A172 (cell line): ENCODE measurements around the gene ATP8A1. TPM values are rescaled to one million over a fixed set of nuclear protein-coding genes. Genes with fewer than 3 reads are reported as not detected.

ENCODE experiments used
- DNase-seq: peaks from one replicate; pipeline ENCODE4 v3.0.0-alpha.2; 2015; ENCODE audit warnings: low spot score
- total RNA-seq: library from RNA; depleted of rRNA; stranded (reverse); fragments of >200 nt; shearing (Covaris generic); gene quantifications from 2 replicates; pipeline ENCODE4 v1.2.3, GENCODE V29; 2014

Gene ATP8A1
- total RNA-seq, 1 experiment from 2014 or later = not detected

DNA sequence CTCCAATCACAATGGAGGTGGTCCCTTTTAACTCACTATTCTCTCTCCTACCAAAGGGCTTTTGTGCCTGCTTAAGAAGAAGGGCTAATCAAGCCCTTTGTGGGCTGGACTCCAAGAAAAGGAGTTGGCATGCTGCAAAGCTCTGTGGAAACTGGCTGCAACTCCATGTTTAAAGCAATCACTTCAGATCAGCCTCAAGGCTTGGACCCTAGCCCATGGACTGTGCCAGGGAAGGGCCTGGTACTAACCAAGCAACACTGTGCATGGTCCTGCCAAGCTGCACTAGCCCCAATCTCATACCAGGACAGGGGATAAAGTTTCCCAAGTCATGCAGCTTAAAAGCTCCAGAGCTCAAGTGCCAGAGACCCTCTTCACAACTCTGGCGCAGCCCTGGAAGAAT is 86.7 kb downstream of the ATP8A1 start:
- DNase-seq = no peak

- peak; percentile 55 for DNase-seq
Observed at GRCh38 chr4:42568610-42569207, 88.2 kb downstream of the ATP8A1 start.

DNA sequence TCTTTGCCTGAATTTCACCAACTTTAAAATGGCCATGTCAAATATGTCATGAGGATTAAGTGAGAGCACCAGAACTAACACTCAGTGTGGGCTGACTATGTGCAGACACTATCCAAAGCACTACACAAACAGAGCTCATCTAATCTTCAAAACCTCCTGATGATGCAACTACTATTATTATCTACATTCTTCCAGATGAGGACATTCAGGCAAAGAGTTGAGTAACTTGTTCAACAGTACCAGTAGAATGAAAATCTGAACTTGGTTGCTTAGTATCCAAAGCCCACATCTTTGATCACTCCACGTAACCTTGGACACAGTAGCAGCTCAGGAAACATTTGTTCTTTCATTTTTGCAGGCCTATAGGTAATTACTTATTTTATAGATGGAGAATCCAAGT is 90.1 kb downstream of the ATP8A1 start:
- no peak for DNase-seq

DNA sequence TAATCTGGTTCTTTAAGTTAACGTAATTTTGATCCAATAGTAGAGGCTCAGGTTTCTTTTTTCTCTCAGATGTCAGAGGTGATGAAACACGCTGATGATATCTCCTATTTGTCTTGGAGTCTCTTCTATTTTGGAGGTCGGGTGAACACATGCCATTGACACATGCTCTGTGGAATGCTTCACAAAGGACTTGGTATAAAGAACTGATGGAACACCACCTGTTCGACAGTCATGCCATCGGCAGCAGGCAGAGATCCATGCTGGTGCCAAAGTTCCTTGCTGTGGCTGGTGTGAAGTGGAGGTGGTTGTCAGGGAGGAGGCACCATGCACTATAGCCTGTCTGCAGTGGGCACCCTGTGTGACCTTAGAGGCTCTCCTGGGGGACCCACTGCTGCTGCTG is 94.9 kb downstream of the ATP8A1 start:
- DNase-seq = no peak

DNA sequence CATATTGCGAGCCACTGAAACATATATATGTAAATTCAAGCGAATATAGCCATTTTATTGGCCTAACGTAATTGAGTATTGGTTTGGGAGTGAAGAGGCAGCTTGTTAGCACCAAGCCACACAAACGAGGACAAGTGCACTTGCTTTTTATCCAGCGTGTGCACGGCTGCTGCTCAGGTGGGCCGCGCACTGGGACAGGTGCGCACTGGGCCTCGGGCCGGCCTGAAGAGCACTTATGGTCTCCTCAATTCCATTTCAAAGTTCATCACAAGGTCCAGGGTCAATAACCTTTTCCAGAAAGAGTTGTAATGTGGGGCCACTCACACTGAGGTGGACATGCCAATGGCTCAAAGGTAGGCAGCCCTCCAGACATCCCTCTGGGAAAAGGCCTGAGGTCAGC is 95.9 kb downstream of the ATP8A1 start:
- no peak for DNase-seq

GRCh38 chr4:42560467-42560861 is 96.4 kb downstream of the ATP8A1 start:
- DNase-seq = no peak

DNA sequence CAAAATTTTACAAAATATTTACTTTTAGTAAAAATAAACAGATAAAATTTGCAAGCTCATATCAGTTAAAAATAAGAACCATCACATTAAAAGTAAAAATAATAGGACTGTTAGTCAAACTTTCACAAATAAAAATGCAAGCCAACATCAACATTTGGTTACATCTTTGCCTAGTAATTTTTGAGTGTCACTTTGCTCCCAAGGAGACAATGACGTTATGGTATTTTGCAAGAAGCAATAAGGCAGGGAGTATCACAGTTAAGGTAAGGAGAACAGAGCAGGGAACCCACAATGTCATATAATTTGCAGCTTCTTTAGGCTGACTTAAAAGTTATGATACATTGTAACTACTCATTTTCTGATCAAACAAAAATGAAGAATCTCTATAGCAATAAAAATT is 98.7 kb downstream of the ATP8A1 start:
- DNase-seq = no peak

- DNase-seq = peak; percentile 8
Observed at GRCh38 chr4:42555828-42556227, 101.1 kb downstream of the ATP8A1 start.

DNA sequence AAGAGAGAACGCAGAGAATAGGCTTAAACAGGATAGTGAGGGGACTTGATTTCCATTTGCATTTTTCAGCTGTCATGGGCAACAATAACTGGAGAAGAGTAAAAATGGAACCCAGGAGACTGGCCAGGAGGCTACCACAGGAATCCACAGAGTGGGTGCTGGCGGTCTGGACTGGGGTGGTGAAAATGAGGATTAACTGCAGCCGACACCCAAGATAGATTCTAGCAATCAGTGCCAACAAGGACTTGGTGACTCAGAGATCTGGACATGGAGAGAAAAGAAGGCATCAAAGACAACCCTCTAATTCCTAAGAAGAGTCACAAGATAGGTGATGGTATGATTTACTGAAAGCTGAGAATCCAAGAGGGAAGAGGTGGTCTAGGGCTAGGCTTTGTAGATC is 102.8 kb downstream of the ATP8A1 start:
- DNase-seq = no peak

GRCh38 chr4:42549896-42550295 is 107.0 kb downstream of the ATP8A1 start:
- no peak for DNase-seq

GRCh38 chr4:42547805-42548204 is 109.1 kb downstream of the ATP8A1 start:
- no peak for DNase-seq

- DNase-seq = no peak
Observed at GRCh38 chr4:42543762-42544161, 113.1 kb downstream of the ATP8A1 start.

- DNase-seq = no peak
Observed at GRCh38 chr4:42543126-42543525, 113.8 kb downstream of the ATP8A1 start.

DNA sequence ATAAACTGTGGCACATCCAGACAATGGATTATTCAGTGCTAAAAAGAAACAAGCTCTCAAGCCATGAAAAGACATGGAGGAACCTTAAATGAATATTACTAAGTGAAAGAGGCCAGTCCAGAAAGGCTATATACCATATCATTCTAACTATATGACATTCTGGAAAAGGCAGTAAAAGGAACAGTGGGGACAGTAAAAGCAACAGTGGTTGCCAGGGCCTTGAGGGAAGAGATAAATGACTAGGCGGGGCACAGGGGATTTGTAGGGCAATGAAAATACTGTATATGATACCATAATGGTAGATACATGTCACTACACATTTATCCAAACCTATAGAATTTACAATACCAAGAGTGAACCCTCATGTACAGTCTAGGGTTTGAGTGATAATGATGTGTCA is 115.3 kb downstream of the ATP8A1 start:
- no peak for DNase-seq

GRCh38 chr4:42533042-42533441 is 123.9 kb downstream of the ATP8A1 start:
- no peak for DNase-seq

- DNase-seq = no peak
Observed at GRCh38 chr4:42531341-42532030, 125.4 kb downstream of the ATP8A1 start.

GRCh38 chr4:42523066-42523718 is 133.7 kb downstream of the ATP8A1 start:
- no peak for DNase-seq

DNA sequence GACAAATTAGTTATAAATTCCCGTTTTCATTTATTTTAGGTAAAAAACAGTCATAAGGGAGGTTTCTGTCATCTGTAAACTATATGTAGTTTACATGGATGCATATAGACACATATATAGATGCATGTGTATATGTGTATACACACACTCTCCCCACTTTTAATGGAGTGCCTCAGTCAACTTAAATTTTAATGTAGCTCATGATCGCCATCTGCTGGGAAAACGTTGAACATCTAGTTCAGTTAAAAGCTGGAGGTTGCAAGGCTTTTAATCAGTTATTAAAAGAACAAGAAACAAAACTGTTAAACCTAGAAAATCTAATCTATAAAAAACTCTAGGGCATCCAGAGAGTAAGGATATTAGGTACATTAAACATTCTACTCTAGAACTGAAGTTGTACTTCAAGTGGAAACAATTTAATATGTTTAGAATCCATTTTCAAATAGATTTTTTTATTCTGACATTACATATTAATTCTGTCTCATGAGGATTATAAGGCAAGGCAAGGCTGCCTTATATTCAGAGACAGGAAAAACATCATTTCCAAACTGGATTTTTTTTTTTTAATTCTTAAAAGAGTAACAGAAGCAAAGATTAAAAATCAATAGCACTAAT is 137.0 kb downstream of the ATP8A1 start:
- DNase-seq = peak; percentile 40

- DNase-seq = no peak
Observed at GRCh38 chr4:42515156-42515884, 141.6 kb downstream of the ATP8A1 start.

- no peak for DNase-seq
Observed at GRCh38 chr4:42513748-42514492, 143.0 kb downstream of the ATP8A1 start.

- no peak for DNase-seq
Observed at GRCh38 chr4:42512226-42512625, 144.7 kb downstream of the ATP8A1 start.
